Mesenteric fat pad (tissue), 1 donor: ENCODE measurements around the gene RNU7-1. TPM values are rescaled to one million over a fixed set of nuclear protein-coding genes. Genes with fewer than 3 reads are reported as not detected.
"Not testable (repeated sequence)": the region's sequence is repeated elsewhere in the genome, so short reads cannot be mapped to it uniquely, and the experiment has no call there.

Source experiments
- DNase-seq: peaks from one replicate; pipeline ENCODE4 v3.0.0-alpha.2; 2020; ENCODE audit warnings: low spot score
- long read RNA-seq: library from polyadenylated mRNA; unstranded; transcript quantifications from one replicate; pipeline ENCODE4 v2.0.0, GENCODE V29; 2020
- total RNA-seq: library from RNA; stranded (reverse); fragmentation: NEBNext Ultra II Directional; extraction: Animal tissue kit (Norgen Biotek cat#: 25700); gene quantifications from one replicate; pipeline ENCODE4 v1.2.1, GENCODE V29; 2021
- donor health status: DM: yes; HTN: yes; CAD: no.

The RNU7-1 gene
- not detected for total RNA-seq
- long read RNA-seq, result 0 reads

GRCh38 chr12:6943722-6944380 lies at the start of gene RNU7-1, which contains the start of gene C12orf57:
Gene RNU7-1, plus strand, starts transcription at chr12:6943816.
Gene C12orf57, plus strand, starts transcription at chr12:6944022. Its CDS starts 100 bp downstream, at chr12:6944122.
- DNase-seq, result no peak

- no peak for DNase-seq
Measured at GRCh38 chr12:6894321-6894720, 49.3 kb upstream of the RNU7-1 start.

- DNase-seq, result no peak
Measured at GRCh38 chr12:6896846-6897435, 46.7 kb upstream of the RNU7-1 start.

GRCh38 chr12:6899427-6899826 lies 44.2 kb upstream of the RNU7-1 start:
- DNase-seq, result no peak

- no peak for DNase-seq
Measured at GRCh38 chr12:6899837-6900519, 43.6 kb upstream of the RNU7-1 start.

GRCh38 chr12:6902448-6902847 lies 41.2 kb upstream of the RNU7-1 start:
- no peak for DNase-seq

- no peak for DNase-seq
Measured at GRCh38 chr12:6903722-6904121, 39.9 kb upstream of the RNU7-1 start.

GRCh38 chr12:6904280-6905276 lies 39.0 kb upstream of the RNU7-1 start, which contains the start of gene LRRC23:
Gene LRRC23, plus strand, starts transcription at chr12:6904822. Its CDS starts 812 bp downstream, at chr12:6905634.
- DNase-seq, result peak; percentile 98

- DNase-seq, result no peak
Measured at GRCh38 chr12:6905414-6906040, 38.1 kb upstream of the RNU7-1 start.

GRCh38 chr12:6908141-6908540 lies 35.5 kb upstream of the RNU7-1 start:
- not testable (repeated sequence) for DNase-seq

- DNase-seq, result no peak
Measured at GRCh38 chr12:6909421-6910145, 34.0 kb upstream of the RNU7-1 start.

GRCh38 chr12:6912164-6912935 lies 31.3 kb upstream of the RNU7-1 start:
- DNase-seq, result no peak

- DNase-seq, result no peak
Measured at GRCh38 chr12:6914246-6914946, 29.2 kb upstream of the RNU7-1 start, which contains the start of gene ENO2. Gene ENO2, plus strand, starts transcription at chr12:6914580. Its CDS starts 1,253 bp downstream, at chr12:6915833.

GRCh38 chr12:6914947-6915788 lies 28.4 kb upstream of the RNU7-1 start:
- DNase-seq, result no peak

GRCh38 chr12:6915789-6916285 lies 27.8 kb upstream of the RNU7-1 start:
- DNase-seq, result no peak

- DNase-seq, result no peak
Measured at GRCh38 chr12:6916426-6917200, 27.0 kb upstream of the RNU7-1 start.
